GM21717 (cell line): ENCODE data around the gene SOX18.
A peak's percentile ranks its signal among the peaks of the same experiment; 100 is the strongest.

ENCODE experiments used
- ATAC-seq: cut with Tn5 transposase; IDR thresholded peaks from one replicate; pipeline ENCODE4 v1.9.1; 2021; ENCODE audit warnings: mild to moderate bottlenecking, moderate library complexity; ENCODE audit not compliant: unreplicated experiment

Gene SOX18

DNA sequence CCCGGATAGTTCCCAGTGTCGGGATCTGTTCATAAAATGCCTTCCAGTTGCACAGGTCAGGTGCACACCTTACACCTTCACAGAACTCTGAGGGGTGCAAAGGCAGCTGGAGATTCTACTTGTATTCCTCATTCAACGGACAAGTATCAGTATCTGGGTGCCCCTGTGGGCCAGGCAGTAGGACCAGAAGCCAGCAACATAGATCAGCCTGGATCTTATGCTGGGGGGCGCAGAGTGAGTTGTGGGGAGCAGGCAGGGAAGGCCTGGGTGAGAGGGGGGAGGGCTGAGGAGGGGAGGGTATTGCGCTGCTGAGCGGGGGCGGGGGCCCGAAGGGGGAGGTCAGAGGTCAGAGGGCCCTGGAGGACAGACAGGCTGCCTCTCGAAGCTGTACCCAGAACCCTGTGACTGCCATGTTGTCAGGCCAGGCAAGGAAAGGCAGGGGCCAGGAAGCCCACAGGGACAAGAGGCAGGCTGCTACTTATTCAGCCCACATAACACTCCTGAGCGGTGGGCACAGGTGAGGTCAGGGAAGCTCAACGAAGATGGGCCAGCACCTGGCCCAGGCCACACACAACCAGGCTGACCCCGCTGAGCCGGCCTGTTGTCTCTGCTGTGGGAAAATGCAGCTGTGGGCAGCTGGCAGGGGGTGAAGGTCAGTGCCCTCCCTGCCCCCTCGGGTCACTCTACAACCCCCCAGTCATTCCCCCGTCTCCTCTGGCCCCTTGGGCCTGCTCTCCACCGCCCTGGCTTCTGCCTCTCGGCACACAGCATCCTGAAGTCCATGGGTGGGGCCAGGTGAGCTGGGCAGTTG, 31.6 kb upstream of the SOX18 start:
- ATAC-seq = no peak

DNA sequence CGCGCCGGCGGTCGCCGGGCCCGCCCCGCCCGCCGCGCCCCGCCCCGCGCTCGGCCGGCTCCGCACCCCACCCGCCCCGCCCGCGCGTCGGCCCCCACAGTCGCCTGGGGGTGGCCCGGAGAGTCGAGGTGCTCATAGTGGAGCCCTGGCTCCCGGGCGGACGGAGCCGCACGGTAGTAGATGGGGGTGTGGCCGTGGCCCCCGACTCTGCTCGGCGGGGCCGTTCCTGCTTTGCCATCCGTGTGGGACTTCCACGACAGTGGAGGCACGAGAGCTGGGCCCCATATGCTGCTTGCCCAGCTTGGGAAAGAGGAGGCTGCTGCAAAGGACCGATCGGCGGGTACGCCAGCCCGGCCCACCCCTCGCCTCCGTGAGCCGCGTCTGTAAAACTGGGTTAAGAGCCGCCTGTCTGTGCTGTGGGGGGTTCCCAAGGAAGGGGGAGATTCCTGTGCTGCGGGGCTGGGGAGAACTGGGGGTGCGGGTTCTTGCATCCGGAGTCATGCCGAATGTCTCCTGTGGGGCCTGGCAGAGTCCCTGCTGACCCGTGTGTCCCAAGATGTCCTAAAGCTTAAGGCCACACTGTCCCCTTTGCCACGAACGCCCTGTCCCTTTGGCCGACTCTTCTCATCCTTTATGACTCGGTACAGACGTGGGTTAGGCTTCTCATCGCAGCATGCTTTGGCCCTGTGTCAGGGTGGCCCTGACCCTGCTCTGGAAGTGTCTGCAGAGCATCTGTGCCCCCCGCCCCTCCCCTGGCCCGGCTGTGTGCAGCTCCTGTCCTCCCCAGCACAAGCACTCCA, 30.8 kb upstream of the SOX18 start, which contains the start of gene OPRL1:
OPRL1 (plus strand) TSS at position 70 of the 800 bp plus-strand sequence. CDS start 12,639 bp downstream, outside the sequence.
- peak; percentile 4 for ATAC-seq

DNA sequence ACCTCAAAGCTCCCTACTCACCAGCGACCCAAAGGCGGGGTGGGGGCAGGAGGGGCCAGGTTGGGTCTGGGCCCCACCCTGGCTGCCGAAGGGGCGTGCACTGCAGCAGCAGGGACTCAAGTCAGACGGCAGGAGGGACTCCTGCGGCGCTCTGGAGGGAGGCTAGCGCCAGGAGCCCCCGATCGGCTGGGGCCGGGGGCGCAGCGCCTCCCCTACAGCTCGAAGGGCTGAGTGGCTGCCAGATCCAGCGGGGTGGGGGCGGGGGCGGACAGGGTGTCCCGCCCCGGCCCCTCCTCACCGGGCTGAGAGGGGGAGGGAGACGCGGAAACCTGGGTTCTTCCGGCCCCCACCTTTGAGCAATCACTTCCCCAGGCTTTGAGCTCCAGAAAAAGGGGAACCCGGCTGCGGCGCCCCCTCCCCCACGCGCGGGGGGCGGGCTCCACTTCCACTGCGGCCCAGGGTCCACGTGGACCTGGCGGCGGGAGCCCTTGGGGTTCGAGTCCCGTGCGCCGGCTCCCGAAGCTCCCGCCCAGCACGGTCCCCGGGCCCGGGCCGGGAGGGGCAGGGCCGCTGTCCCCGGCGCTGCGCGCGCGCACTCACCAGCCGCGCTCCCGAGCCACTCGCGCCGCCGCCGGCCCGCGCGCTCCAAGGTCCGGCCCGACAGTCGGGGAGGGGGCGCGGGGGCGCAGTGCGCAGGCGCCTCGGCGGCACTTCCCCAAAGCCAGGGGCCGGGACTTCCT, 30.0 kb upstream of the SOX18 start, which contains the start of gene RGS19:
RGS19 (minus strand) TSS at position 246 of the 740 bp plus-strand sequence. CDS start 2,632 bp downstream, outside the sequence.
- ATAC-seq = peak; percentile 26

DNA sequence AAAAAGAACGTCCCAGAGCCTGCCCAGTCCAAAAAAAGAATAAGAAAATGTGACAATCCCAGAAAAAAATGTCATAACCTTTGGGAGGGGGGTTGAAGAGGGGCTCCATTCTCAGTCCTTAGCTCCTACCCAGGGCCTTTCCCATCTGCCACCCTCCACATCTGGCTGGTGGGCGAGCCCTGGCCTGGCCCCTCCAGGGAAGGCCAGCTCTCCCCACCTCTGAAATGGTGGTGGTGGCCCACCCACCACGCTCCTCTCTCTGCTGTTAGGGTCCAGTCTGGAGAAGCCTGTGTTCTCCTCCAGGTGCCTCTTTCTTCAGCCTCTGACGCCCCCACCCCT, 29.5 kb upstream of the SOX18 start:
- no peak for ATAC-seq

DNA sequence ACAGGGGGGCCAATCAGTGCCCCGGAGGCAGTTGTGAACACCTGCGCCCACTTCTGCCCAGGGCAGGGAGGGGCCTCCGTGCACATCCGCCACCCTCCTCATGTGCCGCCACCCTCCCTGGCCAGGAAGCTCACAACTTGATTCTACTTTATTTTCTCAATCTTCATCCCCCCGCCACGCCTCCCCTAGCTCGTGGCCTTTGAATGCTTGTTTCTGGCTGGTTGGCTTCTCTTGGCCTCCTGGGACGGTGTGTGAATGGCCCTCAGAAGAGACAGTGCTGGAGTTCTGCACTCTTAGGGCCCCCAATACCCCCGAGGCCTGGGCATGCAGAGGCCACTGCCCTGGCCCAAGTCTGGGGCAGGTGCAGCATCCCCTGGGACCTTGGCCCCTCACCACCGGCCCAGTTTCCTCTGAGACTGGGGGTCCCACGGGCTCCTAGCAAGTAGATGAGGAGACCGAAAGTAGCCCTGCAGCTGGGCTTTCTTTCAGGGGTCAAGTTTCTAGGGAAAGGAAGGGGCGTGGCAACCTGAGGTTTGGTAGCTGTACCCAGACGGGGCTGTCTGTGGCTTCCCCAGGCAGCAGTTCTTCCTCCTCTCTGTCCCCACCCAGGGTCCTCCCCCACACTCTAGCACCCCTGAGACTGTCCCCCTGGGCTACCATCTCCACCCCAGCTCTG, 28.6 kb upstream of the SOX18 start:
- no peak for ATAC-seq

DNA sequence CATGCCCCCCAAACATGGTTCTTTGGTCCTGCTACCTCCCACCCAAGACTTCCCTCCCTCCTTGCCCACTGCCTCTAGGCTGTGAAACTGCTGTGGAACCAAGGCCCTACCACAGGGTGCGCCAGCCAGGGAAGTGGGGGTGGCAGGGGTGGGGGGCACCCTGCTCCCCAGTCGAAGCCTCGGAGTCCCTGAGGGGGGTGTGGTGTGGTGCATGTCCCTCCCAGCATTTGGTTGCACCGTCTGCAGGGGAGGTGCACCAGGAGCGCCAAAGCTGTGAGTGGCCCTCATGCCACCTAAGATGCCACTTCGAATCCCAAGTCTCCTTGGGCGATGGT, 28.1 kb upstream of the SOX18 start:
- ATAC-seq = no peak

DNA sequence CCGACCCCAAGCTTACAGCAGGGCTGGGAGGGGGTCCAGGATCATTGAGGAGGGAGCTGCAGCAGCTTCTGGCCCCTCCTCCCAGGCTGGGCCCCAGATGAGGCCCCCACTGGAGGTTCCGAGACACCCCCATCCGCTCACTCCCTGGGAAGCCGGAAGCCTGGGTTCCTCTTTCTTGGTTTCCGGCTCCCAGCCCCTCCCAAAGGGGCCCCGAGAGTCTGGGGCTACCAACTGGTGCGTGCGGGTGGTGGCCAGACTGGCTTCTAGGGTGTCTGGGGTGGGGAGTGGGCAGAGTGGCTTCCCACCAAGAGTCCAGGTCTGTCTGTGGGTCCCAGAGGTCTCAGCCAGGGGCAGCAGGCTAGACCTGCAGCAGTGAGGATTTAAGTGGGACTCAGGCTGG, 27.7 kb upstream of the SOX18 start:
- no peak for ATAC-seq

DNA sequence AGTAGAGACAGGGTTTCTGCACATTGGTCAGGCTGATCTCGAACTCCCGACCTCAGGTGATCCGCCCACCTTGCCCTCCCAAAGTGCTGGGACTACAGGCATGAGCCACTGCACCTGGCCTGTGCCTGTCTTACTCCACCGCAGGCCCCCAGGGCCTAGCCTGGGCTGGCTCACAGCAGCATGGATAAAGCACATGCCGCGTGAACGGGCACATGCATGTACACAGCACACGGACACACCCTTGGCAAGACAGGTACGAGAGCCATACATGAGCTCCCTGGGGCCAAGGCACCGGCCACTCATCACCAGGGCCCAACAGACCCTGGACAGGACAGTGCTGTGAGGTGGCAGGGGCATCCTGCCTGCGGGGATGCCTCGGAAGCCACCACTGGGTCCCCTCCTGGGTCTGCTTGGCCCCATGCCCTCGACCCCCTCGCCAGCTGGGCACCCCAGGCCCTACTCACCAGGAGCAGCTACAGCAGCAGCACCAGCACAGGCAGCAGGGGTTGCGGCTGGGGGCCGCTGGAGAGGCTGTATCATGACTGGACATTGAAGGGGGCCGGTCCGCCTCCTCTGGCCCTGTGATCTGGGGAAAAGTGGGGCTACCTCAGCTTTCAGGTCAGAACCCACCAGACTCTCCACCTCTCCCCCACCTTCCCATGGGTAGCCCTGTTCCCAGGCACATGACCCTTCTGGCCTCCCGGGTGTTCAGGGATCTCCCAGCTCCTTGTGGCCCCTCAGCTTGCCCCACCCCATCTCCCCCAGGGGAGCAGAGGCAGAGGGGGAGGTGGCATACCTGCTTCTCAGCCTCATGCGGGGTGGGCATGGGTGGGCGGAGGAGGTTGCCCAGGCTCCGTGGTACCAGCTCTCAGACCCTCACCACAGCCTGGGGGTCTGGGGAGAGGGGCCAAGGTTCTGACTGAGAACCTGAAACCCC, 26.9 kb upstream of the SOX18 start:
- ATAC-seq = no peak

DNA sequence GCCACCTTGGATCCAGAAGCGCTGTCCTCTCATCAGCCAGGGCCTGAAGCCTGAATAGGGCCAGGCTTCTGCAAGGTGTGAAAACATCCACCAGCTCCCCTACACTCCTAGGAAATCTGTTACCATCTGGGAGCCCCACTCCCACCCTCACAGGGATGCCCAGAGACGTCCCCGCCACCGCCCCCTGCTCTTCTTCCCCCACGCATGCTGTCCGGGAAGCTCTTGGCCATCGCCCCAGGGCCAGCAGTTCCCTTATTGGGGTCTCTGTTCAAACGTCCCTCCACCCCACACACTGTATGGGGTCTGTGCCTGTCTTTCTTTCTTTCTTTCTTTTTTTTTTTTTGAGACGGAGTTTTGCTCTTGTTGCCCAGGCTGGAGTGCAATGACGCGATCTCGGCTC, 26.1 kb upstream of the SOX18 start:
- no peak for ATAC-seq

DNA sequence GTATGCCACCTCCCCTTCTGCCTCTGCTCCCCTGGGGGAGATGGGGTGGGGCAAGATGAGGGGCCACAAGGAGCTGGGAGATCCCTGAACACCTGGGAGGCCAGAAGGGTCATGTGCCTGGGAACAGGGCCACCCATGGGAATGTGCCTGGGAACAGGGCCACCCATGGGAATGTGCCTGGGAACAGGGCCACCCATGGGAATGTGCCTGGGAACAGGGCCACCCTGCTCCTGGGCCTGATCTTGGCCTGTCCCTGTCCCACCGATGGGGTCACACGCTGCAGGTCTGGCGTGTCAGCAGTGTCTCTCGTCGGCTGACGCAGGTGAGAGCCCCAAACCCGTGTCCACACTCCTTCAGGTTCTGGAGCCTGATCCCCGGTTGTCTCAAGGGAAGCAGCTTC, 25.5 kb upstream of the SOX18 start:
- ATAC-seq = no peak

DNA sequence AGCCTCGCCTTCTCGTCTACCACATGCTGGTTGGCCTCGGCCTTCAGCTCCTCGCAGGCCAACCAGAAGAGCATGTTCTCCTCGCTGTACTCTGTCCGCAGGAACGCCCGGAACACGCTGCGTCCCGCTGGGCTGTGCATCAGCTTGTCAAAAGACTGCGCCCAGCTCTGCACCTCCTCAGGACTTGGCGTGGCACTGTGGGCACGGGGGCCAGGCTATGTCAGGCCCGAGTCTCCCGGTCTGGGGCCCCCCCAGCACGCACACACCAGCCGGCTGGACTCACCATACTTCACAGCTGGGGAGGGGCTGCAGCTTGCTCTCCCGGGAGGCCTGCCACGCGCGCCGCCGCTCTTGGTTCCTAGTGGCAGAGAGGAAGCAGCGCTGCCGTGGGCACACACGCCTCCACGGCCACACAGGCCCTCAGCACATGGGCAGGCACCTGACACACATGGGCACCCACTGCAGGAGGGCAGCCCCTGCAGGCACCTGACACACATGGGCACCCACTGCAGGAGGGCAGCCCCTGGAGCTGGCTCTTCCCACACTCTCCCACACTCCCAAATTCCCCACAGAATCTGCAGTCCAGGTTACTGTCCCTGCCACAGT, 24.8 kb upstream of the SOX18 start:
- ATAC-seq = no peak

DNA sequence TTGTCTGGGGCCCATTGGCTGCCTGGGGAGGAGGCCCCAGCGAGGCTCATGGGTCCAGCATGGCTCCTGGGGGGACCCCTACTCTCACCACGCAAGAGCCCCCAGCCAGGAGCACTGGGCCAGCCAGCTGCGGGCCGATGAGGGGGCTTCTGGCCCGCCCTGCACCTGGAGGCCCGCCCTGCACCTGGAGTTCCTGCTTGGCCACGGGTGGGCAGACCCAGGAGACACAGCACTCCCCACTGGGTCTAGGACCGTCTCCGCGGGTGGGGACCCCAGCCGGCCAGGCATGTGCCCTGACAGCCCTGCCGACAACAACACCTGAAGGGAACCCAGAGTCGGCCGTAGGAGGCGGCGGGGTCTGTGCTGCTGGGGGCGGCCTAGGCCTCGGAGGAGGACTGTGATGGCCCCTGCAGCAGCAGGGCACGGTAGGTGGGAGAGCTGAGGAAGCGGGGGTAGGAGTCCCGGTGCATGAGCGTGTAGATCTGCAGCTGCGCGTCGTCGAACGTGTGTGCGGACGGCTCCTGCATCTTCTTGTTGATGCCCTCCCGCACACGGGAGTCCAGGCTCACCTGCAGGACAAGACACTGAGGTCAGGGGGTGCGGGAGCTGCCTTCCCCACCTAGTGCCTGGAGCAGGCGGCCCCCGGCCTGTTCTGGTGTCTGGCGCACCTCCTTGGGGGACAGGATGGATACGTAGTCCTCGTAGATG, 24.2 kb upstream of the SOX18 start:
- no peak for ATAC-seq

DNA sequence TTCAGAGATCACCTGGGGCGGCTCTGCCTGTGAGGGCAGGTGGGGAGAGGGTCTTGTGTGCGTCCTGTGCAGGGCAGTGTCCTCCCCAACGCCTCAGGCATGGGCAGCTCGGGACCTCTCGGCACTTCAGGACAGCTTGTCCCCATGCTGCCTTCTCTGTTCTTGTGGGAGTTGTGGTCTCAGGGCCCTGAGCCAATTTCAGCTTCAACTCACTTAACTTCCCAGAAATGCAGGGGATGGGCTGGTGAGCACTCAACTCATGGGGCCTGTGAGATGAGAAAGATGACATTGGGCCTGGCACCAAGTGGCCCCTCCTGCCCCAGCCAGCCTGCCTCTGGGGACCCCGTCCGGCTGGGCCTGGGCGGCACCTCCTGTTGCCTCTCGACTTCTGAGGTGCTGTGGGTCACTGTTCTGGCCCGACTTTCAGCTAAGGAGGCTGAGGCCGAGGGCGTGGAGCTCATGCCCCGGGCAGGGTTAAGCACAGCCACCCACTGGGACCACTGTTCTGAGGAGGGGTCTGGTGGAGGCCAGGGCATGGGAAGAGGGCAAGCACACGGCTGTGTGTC, 23.1 kb upstream of the SOX18 start:
- ATAC-seq = no peak

DNA sequence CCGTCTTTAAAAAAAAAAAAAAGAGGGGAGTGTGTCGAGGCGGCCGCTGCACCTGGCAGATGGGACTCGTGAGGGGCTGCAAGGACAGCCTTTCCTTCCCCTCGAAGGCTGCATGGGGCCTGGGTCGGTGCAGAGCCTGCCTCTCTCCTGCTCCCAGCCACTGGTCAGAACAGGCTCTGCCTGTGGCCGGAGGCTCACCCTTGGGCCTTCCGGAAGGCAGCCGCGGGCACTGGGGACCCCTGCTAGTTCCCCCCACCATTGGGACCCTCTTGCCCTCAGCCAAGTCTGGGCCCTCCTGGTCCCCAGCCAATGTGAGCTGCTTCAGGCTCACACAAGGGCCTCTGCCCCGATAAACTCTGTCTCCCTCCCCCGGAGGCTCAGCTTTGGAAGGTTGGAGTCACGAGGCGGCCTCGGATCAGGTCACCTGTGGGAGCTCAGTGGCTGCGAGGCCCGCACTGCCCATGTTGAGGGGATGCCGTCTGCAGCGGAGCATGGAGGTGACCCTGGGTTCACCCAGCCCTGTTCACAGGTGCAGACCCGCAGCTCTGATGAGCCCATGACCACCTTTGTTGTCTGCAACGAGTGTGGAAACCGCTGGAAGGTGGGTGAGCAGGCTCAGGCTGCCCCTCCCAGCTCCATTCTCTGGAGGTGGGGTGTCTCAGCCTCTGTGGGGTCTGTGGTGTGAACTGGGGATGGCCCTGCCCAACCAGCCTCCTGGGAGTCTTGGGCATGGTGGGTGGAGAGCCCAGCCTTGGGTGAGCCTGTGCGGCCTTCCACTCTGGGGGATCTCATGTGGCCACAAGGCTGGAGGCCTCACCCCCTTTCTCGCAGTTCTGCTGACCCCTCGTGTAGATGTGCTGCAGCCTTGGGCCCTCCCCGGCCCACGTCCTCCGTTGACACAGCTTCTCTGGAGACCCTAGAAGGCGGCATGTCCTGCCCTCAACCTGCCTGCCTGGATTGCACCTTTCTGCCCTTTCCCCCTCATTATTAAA, 22.2 kb upstream of the SOX18 start:
- ATAC-seq = no peak

DNA sequence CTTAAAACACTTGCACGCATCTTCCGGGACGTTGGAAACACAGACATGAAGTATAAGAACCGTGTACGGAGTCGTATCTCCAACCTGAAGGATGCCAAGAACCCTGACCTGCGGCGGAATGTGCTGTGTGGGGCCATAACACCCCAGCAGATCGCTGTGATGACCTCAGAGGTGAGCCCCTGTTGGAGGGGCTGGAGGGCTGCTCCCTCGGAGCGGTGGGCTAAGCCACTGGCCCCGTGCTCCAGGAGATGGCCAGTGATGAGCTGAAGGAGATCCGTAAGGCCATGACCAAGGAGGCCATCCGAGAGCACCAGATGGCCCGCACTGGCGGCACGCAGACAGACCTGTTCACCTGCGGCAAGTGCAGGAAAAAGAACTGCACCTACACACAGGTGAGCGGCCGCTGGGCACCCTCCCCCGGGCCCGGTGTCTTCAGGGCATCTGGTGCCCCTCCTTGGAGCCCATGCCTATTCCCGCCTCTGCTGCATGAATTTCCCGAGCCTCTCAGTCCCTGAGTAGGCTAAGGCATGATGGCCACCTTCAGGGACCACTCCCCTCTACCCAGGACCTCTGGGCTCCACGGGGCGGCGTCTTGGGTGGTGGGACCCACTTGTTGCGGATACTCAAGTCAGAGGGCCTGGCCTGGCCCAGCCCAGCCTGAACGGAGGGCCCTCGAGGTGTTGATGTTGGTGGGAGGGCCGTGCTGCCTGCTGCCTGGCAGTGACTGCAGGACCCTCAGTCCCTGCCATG, 21.0 kb upstream of the SOX18 start:
- ATAC-seq = no peak

DNA sequence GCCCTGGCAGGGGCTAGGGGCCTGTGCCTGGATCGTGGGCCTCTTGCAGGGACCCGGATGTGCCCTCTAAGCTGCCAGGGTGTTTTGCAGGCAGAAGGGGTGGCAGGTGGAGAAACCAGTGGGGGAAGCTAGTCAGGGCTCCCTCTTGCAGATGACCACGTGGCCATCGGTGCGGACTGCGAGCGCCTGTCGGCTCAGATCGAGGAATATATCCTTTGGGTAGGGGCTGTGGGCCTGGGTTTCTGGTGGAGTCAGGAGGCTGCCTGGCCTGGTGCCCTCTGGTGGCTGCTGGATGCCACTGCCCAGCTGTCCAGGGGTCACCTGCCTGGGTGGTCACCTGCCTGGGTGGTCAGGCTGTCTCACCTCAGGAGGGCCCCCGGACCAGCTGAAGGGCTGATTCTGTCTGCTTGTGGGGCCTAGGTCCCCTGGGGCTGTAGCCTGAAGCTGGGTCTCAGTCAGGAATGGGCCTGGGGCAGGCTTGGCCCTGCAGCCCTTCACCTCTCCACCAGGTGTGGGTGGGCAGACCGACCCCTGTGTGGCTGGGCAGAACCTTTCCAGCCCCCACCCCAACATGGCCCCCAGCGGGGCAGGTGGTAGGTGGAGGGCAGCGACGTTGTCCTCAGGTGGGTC, 20.3 kb upstream of the SOX18 start:
- no peak for ATAC-seq
